Left lung (tissue), 10 donors: Measurements from ENCODE around the gene RPTOR. TPM values are rescaled to one million over a fixed set of nuclear protein-coding genes. Genes with fewer than 3 reads are reported as not detected.

Experiments used
- ATAC-seq: fragments of 200-7000 bp; cut with Tn5 transposase; one replicate; pipeline ENCODE4 v1.9.1; 2020; ENCODE audit warnings: moderate library complexity
- DNase-seq, 4 donors: peaks; one replicate each; pipeline ENCODE4 v3.0.0-alpha.2; 2013 to 2020
- H3K27ac ChIP-seq, 2 donors: fragments of 200-600 bp; sonication (generic) in 1 of 2; one replicate each; pipeline versions ENCODE4 v1.5.0 to v1.8.0; 2020 to 2021
- H3K27me3 ChIP-seq, 2 donors: fragments of 200-600 bp; sonication (generic) in 1 of 2; one replicate each; pipeline versions ENCODE4 v1.5.0 to v1.8.0; 2020 to 2021
- H3K36me3 ChIP-seq, 2 donors: fragments of 200-600 bp; sonication (generic) in 1 of 2; one replicate each; pipeline versions ENCODE4 v1.5.0 to v1.8.0; 2020 to 2021
- H3K4me1 ChIP-seq, 2 donors: fragments of 200-600 bp; one replicate each; pipeline ENCODE4 v1.8.0; 2021
- H3K4me3 ChIP-seq, 2 donors: fragments of 200-600 bp; sonication (generic) in 1 of 2; one replicate each; pipeline versions ENCODE4 v1.5.0 to v1.8.0; 2020 to 2021; ENCODE audit warnings: mild to moderate bottlenecking in 1 of 2
- H3K9me3 ChIP-seq, 2 donors: fragments of 200-600 bp; sonication (generic) in 1 of 2; one replicate each; pipeline versions ENCODE4 v1.5.0 to v1.8.0; 2020 to 2021
- CTCF ChIP-seq, 2 donors: fragments of 200-600 bp; sonication (generic) in 1 of 2; IDR thresholded peaks; one replicate each; pipeline versions ENCODE4 v1.5.0 to v1.8.0; 2021; ENCODE audit warnings: antibody characterized with exemption in 2 of 2
- intact Hi-C, 2 donors: fragments of 100-400 bp; cut with DNase I; formaldehyde crosslinking; loops; one replicate each; pipeline versions ENCODE4 v1.11.2 to v1.14.2; 2022
- polyA plus RNA-seq, 6 donors: library from polyadenylated mRNA; unstranded; fragments of 120-200 nt; gene quantifications; one replicate each; pipeline ENCODE4 v1.2.1, GENCODE V29; 2013; ENCODE audit not compliant: insufficient read length in 6 of 6
- total RNA-seq, 2 donors: library from RNA; stranded (reverse); fragmentation: NEBNext Ultra II Directional; extraction: Animal tissue kit (Norgen Biotek cat#: 25700); gene quantifications; one replicate each; pipeline ENCODE4 v1.2.1, GENCODE V29; 2021
- donor health status: DM: no; HTN: yes; CAD: no.
- donor health status: DM: no; HTN: no; CAD: no.

Gene RPTOR
- total and polyA plus RNA-seq, 8 donors, result 14.2 to 39.2 (median 20.7) TPM

- Histone ChIP-seq H3K27ac (no peak overlapping the region), H3K9me3 (no peaks in the 10 kb centered on the region), H3K4me1 (peaks cover 0 to 7% of the 10 kb centered on the region in 2 donors), H3K36me3 (no peaks in the 10 kb centered on the region), H3K27me3 (no peaks in the 10 kb centered on the region), H3K4me3 (no peak overlapping the region)
- DNase-seq (no peak), ATAC-seq (no peak)
- intact Hi-C loops, result no loop called here
- TF ChIP-seq CTCF (IDR thresholded peaks at IDR 0.05), result no peak
These were observed 200.5 kb downstream of the RPTOR start for GRCh38 chr17:80745183-80745582.

GRCh38 chr17:80746262-80746935, 201.8 kb downstream of the RPTOR start:
- H3K27me3 ChIP-seq, result no peaks in the 10 kb centered on the region
- no peaks in the 10 kb centered on the region for H3K36me3 ChIP-seq
- DNase-seq (no peak), ATAC-seq (no peak)
- H3K4me1 ChIP-seq, result peaks cover 0 to 9% of the 10 kb centered on the region in 2 donors
- no peaks in the 10 kb centered on the region for H3K9me3 ChIP-seq
- TF ChIP-seq CTCF (IDR thresholded peaks at IDR 0.05), result no peak
- intact Hi-C loops, result no loop called here
- no peak overlapping the region for H3K27ac ChIP-seq
- H3K4me3 ChIP-seq, result no peak overlapping the region

- Histone ChIP-seq H3K9me3 (no peaks in the 10 kb centered on the region), H3K4me3 (no peak overlapping the region), H3K36me3 (no peaks in the 10 kb centered on the region), H3K27ac (no peak overlapping the region), H3K4me1 (peaks cover 3 to 9% of the 10 kb centered on the region in 2 donors), H3K27me3 (no peaks in the 10 kb centered on the region)
- ATAC-seq, result no peak
- intact Hi-C loops, result no loop called here
- TF ChIP-seq CTCF (IDR thresholded peaks at IDR 0.05), result no peak
- no peak for DNase-seq
These were observed 202.8 kb downstream of the RPTOR start for GRCh38 chr17:80747469-80747868.

GRCh38 chr17:80749611-80750010, 205.0 kb downstream of the RPTOR start:
- Histone ChIP-seq H3K27ac (no peak overlapping the region), H3K4me1 (peaks cover 3 to 9% of the 10 kb centered on the region in 2 donors), H3K27me3 (no peaks in the 10 kb centered on the region), H3K9me3 (no peaks in the 10 kb centered on the region), H3K4me3 (no peak overlapping the region), H3K36me3 (peaks cover 0 to 10% of the 10 kb centered on the region in 2 donors)
- TF ChIP-seq CTCF (IDR thresholded peaks at IDR 0.05), result no peak
- ATAC-seq (no peak), DNase-seq (no peak)
- intact Hi-C loops, result no loop called here

GRCh38 chr17:80750263-80750662, 205.6 kb downstream of the RPTOR start:
- ATAC-seq (no peak), DNase-seq (no peak)
- no peak overlapping the region for H3K27ac ChIP-seq
- TF ChIP-seq CTCF (IDR thresholded peaks at IDR 0.05), result no peak
- no peak overlapping the region for H3K4me3 ChIP-seq
- no peaks in the 10 kb centered on the region for H3K27me3 ChIP-seq
- no peaks in the 10 kb centered on the region for H3K9me3 ChIP-seq
- H3K36me3 ChIP-seq, result peaks cover 0 to 16% of the 10 kb centered on the region in 2 donors
- H3K4me1 ChIP-seq, result peaks cover 3 to 9% of the 10 kb centered on the region in 2 donors
- intact Hi-C loops, result no loop called here
